ENCODE data around the gene SHB. TPM values are rescaled to one million over a fixed set of nuclear protein-coding genes. Genes with fewer than 3 reads are reported as not detected.
"Not testable (repeated sequence)": the region's sequence is repeated elsewhere in the genome, so short reads cannot be mapped to it uniquely, and the experiment has no call there.

SHB gene
- total RNA-seq, 1 experiment from 2014 or later = 15.1 TPM

GRCh38 chr9:38063363-38063707, 5.7 kb downstream of the SHB start:
- no peak for DNase-seq (ENCODE audit: low spot score)

DNA sequence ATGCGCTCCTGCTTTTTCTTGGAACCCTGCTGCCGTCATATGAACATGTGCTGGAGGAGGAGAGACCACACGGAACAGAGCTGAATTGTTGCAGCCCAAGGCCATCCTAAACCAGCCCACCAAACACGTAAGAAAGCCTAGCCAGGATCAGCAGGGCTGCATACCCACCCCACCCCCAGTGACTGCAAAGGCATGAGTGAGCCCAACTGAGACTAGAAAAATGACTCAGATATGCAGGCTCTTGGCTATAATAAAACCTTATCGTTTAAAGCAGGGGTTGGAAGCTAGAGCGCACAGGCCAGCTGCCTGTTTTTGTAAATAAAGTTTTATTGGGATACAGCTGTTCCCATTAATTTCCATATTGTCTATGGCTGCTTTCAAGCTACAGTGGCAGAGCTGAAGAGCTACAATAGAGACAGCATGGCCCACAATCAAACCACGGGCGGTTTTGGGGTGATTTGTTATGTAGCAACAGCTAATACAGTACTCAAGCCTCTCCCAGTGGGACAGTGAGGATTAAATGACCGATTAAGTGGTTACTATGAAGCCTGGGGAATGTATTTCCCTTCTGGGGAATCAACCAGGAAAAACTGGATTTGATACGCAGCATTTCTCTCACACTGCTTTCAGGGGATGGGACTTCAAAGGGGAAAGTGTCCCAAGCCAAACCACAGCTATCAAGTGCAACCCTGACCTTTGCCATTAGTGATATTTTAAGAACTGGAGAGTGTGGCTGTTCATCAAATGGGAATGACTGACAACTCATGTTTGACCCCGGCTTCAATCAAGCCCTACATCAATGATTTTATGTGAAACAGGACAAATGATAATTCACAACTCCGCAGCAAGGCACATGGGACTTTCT, 6.3 kb downstream of the SHB start:
- DNase-seq (ENCODE audit: low spot score) = peak; percentile 66

DNA sequence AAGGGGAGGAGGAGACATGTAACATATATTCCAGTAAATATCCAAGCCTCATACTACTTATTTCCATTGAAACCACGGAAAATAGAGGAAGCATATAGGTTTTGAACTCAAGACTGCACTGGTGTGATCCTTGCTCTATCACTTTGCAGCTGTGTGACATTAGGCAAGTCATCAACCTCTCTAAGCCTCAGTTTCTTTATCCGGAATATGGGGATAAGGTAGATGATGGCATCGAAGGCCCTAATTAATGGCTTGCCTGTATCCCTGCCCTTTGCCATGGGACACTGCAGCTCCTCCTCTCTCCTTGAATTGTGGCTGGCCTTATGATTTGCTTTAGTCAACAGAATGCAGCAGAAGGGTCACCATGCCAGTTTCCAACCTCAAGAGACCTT, 6.9 kb downstream of the SHB start:
- no peak for DNase-seq (ENCODE audit: low spot score)

DNA sequence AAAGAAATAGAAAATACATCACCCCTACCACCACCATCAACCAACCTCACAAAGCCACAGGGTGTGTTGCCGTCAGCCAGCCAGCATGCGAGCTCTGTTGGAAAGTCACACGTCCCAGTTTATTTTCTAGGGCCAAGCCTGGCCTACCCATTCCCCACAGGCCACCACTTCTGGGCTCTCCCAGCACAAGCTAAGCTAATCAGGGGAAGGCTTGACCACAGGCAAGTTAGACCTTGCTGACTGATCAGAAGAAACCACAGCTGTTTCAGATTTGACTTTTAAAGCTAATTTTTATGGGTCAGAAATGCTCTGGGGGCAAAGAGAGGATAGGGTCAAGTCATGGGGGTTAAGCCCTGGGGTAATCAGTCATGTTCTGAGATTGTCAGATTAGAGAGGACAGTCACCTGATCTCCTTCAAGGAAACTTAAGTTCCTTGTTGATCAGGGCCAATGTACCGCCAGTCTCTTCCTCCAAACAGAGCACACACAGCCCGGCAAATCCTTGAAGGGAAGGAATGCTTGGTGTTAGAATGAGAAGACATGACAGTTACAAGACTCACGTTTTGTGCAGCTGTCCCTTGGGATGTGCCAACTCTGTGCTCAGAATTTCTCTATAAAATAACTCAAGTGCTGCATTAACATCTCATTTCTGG, 7.6 kb downstream of the SHB start:
- no peak for DNase-seq (ENCODE audit: low spot score)

DNA sequence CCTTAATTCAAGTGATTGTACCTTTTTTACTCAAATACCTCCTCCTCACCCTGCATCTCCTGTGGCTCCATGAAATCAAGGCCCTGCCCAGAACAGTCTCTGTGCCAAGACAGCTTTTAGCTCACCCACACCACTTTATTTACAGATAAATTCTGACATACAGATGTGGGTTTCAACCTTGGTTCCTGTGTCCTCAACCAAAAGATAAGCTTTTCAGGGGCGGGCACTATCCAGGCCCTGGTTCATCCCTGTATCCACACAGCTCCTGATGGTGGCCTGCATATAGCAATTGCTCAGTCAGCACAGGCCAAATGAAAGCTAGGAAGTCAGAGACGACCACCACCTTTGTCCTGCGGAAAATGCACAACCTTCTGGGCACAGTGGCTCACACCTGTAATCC, 8.3 kb downstream of the SHB start:
- DNase-seq (ENCODE audit: low spot score) = no peak

DNA sequence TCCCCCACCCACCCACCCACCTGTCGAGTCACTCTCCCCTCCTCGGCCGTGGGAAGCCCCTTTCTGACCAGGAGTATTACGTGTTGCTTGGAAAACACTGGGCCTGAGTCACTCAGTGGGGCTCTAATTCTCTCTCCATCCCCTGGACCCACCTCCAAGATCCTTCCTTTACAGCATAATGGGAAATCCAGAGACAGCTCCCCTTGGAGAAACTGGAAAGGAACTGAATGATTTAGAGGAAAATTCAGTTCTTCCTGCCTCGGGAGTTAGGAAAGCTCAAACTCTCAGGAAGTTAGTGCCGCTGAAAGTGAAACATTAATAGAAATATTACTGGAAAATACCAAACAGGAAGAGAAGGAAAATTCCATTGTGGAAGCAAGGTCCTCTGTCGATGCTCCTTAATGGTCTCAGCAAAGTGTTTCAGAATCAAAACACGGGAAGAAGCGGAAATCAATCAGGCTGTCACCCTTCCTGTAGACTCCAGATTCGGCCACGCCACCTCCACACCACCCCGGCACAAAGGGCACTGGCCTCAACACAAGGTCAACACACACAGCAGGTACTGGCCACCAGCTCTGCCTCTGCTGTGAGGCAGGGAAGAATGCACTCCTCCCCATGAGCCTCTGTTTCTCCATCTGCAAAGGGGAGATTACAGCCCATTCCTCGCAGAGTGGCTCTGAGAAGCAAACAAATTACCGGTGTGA, 9.6 kb downstream of the SHB start:
- DNase-seq (ENCODE audit: low spot score) = no peak

- no peak for DNase-seq (ENCODE audit: low spot score)
Measured at GRCh38 chr9:38058452-38059232, 10.4 kb downstream of the SHB start.

DNA sequence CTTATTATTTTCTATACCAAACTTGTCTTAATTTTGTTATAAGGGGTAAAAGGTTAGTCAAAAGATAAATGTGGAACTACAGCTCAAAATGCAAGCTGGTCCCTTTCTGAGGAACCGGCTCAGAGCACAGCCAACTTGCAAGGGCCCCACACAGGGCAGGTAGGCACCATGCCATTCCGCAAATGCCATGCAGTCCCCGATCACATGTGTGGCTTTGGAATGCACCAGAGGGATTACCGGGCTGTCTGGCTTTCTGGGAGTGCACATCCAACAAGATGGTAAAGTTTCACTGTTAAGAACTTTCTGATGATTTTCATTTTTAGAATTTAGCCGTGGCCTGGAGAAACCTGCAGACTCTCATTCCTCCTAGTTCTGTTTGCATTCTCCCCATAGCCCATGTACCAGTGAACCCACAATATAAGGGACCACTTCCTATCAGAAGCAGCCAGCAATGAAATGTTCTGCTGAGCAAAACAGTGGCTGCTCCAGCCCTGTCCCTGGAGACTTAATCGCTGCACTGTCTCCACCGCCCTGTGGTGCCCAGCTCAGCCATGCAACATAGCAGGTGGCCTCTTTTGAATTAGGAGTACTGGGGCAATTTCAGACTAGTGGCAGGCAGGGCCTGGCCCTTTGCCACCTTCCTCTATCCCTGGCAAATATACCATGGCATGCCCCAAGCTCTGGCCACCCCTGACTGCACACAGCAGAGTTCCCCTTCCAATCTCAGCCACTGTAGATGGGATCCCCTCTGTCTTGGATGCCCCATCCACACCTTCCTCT, 11.4 kb downstream of the SHB start:
- peak; percentile 43 for DNase-seq (ENCODE audit: low spot score)

- DNase-seq (ENCODE audit: low spot score) = no peak
Measured at GRCh38 chr9:38054653-38055052, 14.4 kb downstream of the SHB start.

GRCh38 chr9:38053697-38054461, 15.1 kb downstream of the SHB start:
- no peak for DNase-seq (ENCODE audit: low spot score)

DNA sequence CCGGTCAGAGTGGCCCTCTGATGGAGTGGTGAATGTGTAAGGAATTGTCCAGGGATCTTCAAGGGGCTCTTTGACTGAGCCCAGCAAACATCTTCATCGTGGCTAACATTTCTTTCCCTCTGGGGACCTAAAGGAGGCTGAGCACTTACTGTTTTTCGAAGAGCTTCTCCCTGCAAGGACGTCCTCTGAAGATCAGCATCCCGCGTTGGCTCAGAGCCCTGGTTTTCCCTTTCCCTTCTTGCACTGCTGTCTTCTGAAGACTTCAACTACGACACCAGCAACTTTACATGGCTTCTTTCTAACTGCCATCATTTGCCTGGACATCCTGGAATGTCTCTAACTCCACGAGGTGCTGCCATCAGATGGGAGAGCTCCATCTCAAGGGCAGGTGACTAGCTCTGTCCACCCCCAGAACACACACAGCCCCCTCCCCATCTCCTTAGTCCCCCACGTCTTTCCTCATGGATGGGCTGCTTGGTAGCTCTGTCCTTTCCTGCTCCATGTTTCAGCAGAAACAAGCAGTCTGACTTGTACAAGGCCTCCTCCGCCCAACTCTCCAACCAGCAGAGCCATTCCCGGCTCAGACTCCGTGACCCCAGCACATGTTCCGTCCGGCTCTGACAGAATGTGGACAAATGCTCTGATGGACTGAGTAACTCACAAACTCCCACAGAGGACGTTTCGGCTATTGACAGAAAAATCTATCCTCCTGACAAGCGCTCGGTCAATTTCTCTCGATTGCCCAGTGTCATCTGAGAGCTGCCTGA, 17.1 kb downstream of the SHB start:
- DNase-seq (ENCODE audit: low spot score) = no peak

DNA sequence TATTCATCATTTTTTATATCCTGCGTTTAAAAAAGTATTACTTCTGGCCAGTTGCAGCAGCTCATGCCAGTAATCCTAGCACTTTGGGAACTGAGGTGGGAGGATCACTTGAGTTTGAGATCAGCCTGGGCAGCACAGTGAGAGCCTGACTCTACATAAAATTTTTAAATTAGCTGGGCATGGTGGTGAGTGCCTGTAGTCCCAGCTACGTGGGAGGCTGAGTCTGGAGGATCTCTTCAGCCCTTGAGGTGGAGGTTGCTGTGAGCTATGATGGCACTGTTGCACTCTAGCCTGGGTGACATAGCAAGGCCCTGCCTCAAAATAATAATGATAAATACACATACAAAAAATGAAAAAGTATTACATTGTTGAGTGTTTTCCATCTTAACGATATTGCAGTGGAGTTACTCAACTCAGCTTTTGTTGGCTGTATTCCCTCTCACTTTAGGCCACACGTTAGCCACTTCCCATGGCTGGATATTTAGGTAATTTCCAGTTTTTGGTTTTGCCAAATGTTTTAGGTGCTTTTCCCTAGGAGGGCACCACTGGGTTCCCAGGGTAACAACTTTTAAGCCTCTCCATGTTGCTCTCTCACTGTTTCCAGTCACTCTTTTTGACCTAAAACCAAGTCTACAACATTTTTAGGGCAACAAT, 20.6 kb downstream of the SHB start:
- DNase-seq (ENCODE audit: low spot score) = peak; percentile 40

DNA sequence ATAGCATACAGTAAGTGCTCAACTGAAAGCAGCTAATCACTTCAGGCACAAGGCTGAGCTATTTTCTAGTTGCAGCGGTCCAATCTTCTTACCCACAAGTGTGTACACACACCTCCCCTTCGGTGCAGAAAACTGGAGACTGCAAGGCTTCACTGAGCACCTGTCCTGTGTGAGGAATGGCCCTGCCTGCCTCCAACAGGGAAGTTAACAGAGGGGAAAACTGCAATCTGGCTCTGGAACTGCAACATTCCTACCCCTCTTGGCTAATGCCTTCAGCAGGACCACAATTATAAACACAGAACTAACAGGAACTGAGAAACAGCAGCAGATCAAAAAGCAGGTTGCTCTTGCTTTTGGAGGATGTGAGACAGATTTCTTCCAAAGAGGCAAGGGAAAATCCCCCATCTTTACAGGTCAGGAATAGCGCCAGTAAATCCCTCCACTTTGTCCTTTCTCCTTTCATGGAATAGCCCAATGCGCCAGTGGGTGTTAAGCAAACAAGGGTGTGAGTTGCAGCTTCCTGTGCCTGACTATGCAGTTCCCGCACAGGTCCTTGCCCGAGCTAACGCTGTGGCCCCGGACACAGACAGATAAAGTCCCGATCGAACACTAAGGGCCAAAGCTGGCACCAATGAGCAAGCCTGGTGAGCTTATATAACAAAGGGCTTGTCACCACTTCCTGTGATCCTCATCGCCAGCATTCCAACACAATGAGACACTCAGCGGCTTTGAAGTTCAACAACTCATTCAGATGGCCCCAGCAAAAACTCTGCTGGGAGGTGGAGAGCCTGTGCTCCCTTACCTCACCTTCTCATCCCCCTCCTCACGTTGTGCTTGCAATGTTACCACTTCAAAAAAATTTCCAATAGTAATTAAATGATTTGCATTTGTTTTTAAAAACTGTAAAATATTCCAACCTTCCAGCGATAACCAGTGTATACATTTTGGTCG, 21.5 kb downstream of the SHB start:
- DNase-seq (ENCODE audit: low spot score) = peak; percentile 98

GRCh38 chr9:38046661-38047300, 22.2 kb downstream of the SHB start:
- DNase-seq (ENCODE audit: low spot score) = peak; percentile 88

DNA sequence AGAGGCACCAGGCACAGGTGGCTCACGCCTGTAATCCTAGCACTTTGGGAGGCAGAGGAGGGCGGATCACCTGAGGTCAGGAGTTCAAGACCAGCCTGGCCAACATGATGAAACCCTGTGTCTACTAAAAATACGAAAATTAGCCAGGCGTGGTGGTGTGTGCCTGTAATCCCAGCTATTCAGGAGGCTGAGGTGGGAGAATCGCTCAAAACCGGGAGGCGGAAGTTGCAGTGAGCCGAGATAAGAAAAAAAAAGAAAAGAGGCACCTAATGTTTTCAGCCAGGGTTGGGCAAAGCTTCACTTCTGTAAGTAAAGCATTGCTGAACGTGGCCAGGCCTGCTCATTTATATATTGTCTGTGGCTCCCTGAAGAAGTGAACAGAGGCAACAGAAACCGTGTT, 23.1 kb downstream of the SHB start:
- DNase-seq (ENCODE audit: low spot score) = not testable (repeated sequence)

DNA sequence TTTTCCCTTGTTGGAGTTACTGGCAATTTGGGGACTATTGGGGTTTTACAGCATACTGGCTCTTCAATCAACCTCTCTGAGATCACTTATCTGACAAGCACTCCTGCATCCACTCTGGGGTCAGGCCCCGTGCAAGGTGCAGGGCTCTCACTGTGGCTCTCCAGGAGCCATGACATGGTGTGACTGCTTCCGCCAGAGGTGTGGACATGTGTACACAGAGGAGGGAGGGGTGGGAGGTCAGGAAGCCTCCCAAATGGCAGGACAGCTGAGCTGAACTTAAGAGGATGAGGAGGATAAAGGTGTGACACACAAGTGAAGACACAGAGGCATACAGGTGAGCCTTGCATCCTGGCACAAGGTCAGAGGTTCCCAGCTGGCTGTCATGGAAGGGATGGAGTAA, 24.3 kb downstream of the SHB start:
- DNase-seq (ENCODE audit: low spot score) = no peak

DNA sequence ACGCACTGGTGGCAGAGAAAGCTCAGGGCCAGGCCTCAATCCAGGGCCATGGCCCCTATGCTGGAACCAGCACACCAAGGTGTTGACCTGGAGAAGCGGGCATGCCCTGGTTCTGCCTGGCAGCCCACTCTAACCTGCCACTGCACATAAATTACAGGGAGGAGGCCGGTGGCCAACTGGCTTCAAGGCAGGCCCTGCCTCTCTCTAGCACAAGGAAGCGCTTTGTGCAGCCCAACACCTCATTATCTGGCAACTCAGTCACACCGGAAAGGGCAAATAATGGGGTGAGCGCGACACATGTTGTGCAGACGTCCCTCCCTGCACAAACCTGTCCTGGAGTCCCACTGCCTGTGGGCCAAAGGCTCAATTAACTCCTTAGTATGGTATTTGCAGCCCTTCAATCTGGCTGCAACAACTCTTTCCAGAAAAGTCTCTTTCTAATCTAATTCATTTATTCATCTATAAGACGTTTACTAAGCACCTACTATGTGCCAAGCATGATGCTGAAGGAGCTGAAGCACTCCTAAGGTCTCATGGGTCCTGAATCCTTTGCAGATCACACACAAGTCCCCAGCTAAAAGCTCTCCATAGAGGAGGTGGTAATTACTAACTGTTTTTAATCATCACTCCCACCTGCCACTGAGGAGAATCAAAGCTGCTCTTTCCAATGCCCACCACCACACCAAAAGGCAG, 24.9 kb downstream of the SHB start:
- no peak for DNase-seq (ENCODE audit: low spot score)

All from A172 (cell line).